Measurements from ENCODE around the gene ZNF500.

Gene ZNF500

GRCh38 chr16:4790871-4791270 lies 23.9 kb upstream of the ZNF500 start:
- H3K4me1 ChIP-seq (ENCODE audit: insufficient read depth, poor library complexity, severe bottlenecking) = no peaks in the 10 kb centered on the region
- no peak for DNase-seq (ENCODE audit: low spot score)
- TF ChIP-seq, protein P1, sequence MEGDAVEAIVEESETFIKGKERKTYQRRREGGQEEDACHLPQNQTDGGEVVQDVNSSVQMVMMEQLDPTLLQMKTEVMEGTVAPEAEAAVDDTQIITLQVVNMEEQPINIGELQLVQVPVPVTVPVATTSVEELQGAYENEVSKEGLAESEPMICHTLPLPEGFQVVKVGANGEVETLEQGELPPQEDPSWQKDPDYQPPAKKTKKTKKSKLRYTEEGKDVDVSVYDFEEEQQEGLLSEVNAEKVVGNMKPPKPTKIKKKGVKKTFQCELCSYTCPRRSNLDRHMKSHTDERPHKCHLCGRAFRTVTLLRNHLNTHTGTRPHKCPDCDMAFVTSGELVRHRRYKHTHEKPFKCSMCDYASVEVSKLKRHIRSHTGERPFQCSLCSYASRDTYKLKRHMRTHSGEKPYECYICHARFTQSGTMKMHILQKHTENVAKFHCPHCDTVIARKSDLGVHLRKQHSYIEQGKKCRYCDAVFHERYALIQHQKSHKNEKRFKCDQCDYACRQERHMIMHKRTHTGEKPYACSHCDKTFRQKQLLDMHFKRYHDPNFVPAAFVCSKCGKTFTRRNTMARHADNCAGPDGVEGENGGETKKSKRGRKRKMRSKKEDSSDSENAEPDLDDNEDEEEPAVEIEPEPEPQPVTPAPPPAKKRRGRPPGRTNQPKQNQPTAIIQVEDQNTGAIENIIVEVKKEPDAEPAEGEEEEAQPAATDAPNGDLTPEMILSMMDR (IDR thresholded peaks at IDR 0.05; ENCODE audit: poor library complexity, severe bottlenecking) = no peak
- H3K27me3 ChIP-seq (ENCODE audit: insufficient read depth, poor library complexity, severe bottlenecking) = no peaks in the 10 kb centered on the region
- H3K9me3 ChIP-seq (ENCODE audit: severe bottlenecking) = no peaks in the 10 kb centered on the region
- no peak overlapping the region for H3K27ac ChIP-seq (ENCODE audit: poor library complexity, severe bottlenecking)
- H3K4me3 ChIP-seq (ENCODE audit: severe bottlenecking) = no peak overlapping the region
- no peaks in the 10 kb centered on the region for H3K36me3 ChIP-seq (ENCODE audit: low read depth)
- no peak for ATAC-seq (ENCODE audit: low read depth)

- H3K4me3 ChIP-seq (ENCODE audit: severe bottlenecking) = no peak overlapping the region
- DNase-seq (ENCODE audit: low spot score) = no peak
- no peaks in the 10 kb centered on the region for H3K4me1 ChIP-seq (ENCODE audit: insufficient read depth, poor library complexity, severe bottlenecking)
- H3K27me3 ChIP-seq (ENCODE audit: insufficient read depth, poor library complexity, severe bottlenecking) = no peaks in the 10 kb centered on the region
- TF ChIP-seq, protein P1 (IDR thresholded peaks at IDR 0.05; ENCODE audit: poor library complexity, severe bottlenecking) = no peak
- H3K36me3 ChIP-seq (ENCODE audit: low read depth) = no peaks in the 10 kb centered on the region
- no peak overlapping the region for H3K27ac ChIP-seq (ENCODE audit: poor library complexity, severe bottlenecking)
- ATAC-seq (ENCODE audit: low read depth) = no peak
- H3K9me3 ChIP-seq (ENCODE audit: severe bottlenecking) = no peaks in the 10 kb centered on the region
These were observed 23.3 kb upstream of the ZNF500 start for GRCh38 chr16:4790261-4790660.

- no peaks in the 10 kb centered on the region for H3K4me1 ChIP-seq (ENCODE audit: insufficient read depth, poor library complexity, severe bottlenecking)
- H3K9me3 ChIP-seq (ENCODE audit: severe bottlenecking) = no peaks in the 10 kb centered on the region
- ATAC-seq (ENCODE audit: low read depth) (no peak), DNase-seq (ENCODE audit: low spot score) (no peak)
- TF ChIP-seq, protein P1 (IDR thresholded peaks at IDR 0.05; ENCODE audit: poor library complexity, severe bottlenecking) = no peak
- H3K27ac ChIP-seq (ENCODE audit: poor library complexity, severe bottlenecking) = no peak overlapping the region
- no peaks in the 10 kb centered on the region for H3K36me3 ChIP-seq (ENCODE audit: low read depth)
- H3K27me3 ChIP-seq (ENCODE audit: insufficient read depth, poor library complexity, severe bottlenecking) = no peaks in the 10 kb centered on the region
- H3K4me3 ChIP-seq (ENCODE audit: severe bottlenecking) = no peak overlapping the region
These were observed 21.9 kb upstream of the ZNF500 start for GRCh38 chr16:4788910-4789309.

GRCh38 chr16:4788489-4788889 lies 21.5 kb upstream of the ZNF500 start:
- DNase-seq (ENCODE audit: low spot score) (no peak), ATAC-seq (ENCODE audit: low read depth) (no peak)
- Histone ChIP-seq H3K27ac (ENCODE audit: poor library complexity, severe bottlenecking) (no peak overlapping the region), H3K36me3 (ENCODE audit: low read depth) (no peaks in the 10 kb centered on the region), H3K9me3 (ENCODE audit: severe bottlenecking) (no peaks in the 10 kb centered on the region), H3K4me3 (ENCODE audit: severe bottlenecking) (no peak overlapping the region), H3K27me3 (ENCODE audit: insufficient read depth, poor library complexity, severe bottlenecking) (no peaks in the 10 kb centered on the region), H3K4me1 (ENCODE audit: insufficient read depth, poor library complexity, severe bottlenecking) (no peaks in the 10 kb centered on the region)
- TF ChIP-seq, protein P1 (IDR thresholded peaks at IDR 0.05; ENCODE audit: poor library complexity, severe bottlenecking) = no peak

- Histone ChIP-seq H3K27me3 (ENCODE audit: insufficient read depth, poor library complexity, severe bottlenecking) (no peaks in the 10 kb centered on the region), H3K27ac (ENCODE audit: poor library complexity, severe bottlenecking) (no peak within 1 kb of the TSS), H3K4me1 (ENCODE audit: insufficient read depth, poor library complexity, severe bottlenecking) (no peaks in the 10 kb centered on the region), H3K4me3 (ENCODE audit: severe bottlenecking) (no peak within 1 kb of the TSS), H3K36me3 (ENCODE audit: low read depth) (no peaks in the 10 kb centered on the region), H3K9me3 (ENCODE audit: severe bottlenecking) (no peaks in the 10 kb centered on the region)
- TF ChIP-seq, protein P1 (IDR thresholded peaks at IDR 0.05; ENCODE audit: poor library complexity, severe bottlenecking) = no peak
- DNase-seq (ENCODE audit: low spot score) = no peak
- no peak for ATAC-seq (ENCODE audit: low read depth)
These were observed 20.9 kb upstream of the ZNF500 start, which contains the start of gene SEPTIN12 for GRCh38 chr16:4787627-4788482. TSS of gene SEPTIN12 (minus strand) at chr16:4788345. CDS start at chr16:4787645, 700 bp downstream.
